ENCODE data around the gene LDLRAD3.

LDLRAD3 gene

GRCh38 chr11:35912883-35913624 is 30.8 kb upstream of the LDLRAD3 start:
- Histone ChIP-seq H3K27ac (no peak overlapping the region), H3K4me3 (ENCODE audit: low read depth, low read length) (no peak overlapping the region), H3K36me3 (no peaks in the 10 kb centered on the region), H3K27me3 (ENCODE audit: insufficient read depth, low read depth, severe bottlenecking) (no peaks in the 10 kb centered on the region), H3K9me3 (ENCODE audit: severe bottlenecking) (no peaks in the 10 kb centered on the region)
- DNase-seq = no peak
- TF ChIP-seq, protein P1, sequence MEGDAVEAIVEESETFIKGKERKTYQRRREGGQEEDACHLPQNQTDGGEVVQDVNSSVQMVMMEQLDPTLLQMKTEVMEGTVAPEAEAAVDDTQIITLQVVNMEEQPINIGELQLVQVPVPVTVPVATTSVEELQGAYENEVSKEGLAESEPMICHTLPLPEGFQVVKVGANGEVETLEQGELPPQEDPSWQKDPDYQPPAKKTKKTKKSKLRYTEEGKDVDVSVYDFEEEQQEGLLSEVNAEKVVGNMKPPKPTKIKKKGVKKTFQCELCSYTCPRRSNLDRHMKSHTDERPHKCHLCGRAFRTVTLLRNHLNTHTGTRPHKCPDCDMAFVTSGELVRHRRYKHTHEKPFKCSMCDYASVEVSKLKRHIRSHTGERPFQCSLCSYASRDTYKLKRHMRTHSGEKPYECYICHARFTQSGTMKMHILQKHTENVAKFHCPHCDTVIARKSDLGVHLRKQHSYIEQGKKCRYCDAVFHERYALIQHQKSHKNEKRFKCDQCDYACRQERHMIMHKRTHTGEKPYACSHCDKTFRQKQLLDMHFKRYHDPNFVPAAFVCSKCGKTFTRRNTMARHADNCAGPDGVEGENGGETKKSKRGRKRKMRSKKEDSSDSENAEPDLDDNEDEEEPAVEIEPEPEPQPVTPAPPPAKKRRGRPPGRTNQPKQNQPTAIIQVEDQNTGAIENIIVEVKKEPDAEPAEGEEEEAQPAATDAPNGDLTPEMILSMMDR (IDR thresholded peaks at IDR 0.05; ENCODE audit: low read depth, low read length) = no peak

DNA sequence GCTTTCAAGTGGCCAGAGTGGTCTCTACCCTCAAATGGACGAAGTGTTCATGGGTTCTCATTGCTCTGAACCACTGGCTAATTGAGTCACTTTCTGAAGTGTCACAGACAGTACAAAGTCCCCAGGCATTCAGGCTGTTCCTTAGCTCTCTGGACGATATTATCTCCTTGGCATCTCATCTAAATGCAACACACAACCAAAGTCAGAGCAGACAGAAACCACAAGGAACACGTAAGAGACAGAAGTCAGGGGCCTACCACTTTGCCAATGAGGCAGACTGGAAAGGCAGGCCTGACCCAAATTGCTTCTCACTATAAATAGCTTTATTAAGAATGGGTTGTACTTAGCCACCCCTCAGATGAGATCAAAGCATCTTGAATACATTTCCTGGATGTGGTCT is 29.0 kb upstream of the LDLRAD3 start:
- Histone ChIP-seq H3K27me3 (ENCODE audit: insufficient read depth, low read depth, severe bottlenecking) (no peaks in the 10 kb centered on the region), H3K36me3 (no peaks in the 10 kb centered on the region), H3K27ac (no peak overlapping the region), H3K9me3 (ENCODE audit: severe bottlenecking) (no peaks in the 10 kb centered on the region), H3K4me3 (ENCODE audit: low read depth, low read length) (no peak overlapping the region)
- TF ChIP-seq, protein P1 (IDR thresholded peaks at IDR 0.05; ENCODE audit: low read depth, low read length) = no peak
- no peak for DNase-seq

- Histone ChIP-seq H3K27me3 (ENCODE audit: insufficient read depth, low read depth, severe bottlenecking) (no peaks in the 10 kb centered on the region), H3K9me3 (ENCODE audit: severe bottlenecking) (no peaks in the 10 kb centered on the region), H3K27ac (no peak overlapping the region), H3K4me3 (ENCODE audit: low read depth, low read length) (no peak overlapping the region), H3K36me3 (no peaks in the 10 kb centered on the region)
- no peak for DNase-seq
- TF ChIP-seq, protein P1 (IDR thresholded peaks at IDR 0.05; ENCODE audit: low read depth, low read length) = no peak
Observed at GRCh38 chr11:35916270-35916669, 27.6 kb upstream of the LDLRAD3 start.

GRCh38 chr11:35917676-35918075 is 26.2 kb upstream of the LDLRAD3 start:
- TF ChIP-seq, protein P1 (IDR thresholded peaks at IDR 0.05; ENCODE audit: low read depth, low read length) = no peak
- no peak for DNase-seq
- H3K9me3 ChIP-seq (ENCODE audit: severe bottlenecking) = no peaks in the 10 kb centered on the region
- no peak overlapping the region for H3K27ac ChIP-seq
- H3K27me3 ChIP-seq (ENCODE audit: insufficient read depth, low read depth, severe bottlenecking) = no peaks in the 10 kb centered on the region
- no peaks in the 10 kb centered on the region for H3K36me3 ChIP-seq
- no peak overlapping the region for H3K4me3 ChIP-seq (ENCODE audit: low read depth, low read length)

- H3K27me3 ChIP-seq (ENCODE audit: insufficient read depth, low read depth, severe bottlenecking) = no peaks in the 10 kb centered on the region
- H3K36me3 ChIP-seq = no peaks in the 10 kb centered on the region
- H3K9me3 ChIP-seq (ENCODE audit: severe bottlenecking) = no peaks in the 10 kb centered on the region
- no peak overlapping the region for H3K4me3 ChIP-seq (ENCODE audit: low read depth, low read length)
- TF ChIP-seq, protein P1 (IDR thresholded peaks at IDR 0.05; ENCODE audit: low read depth, low read length) = no peak
- no peak overlapping the region for H3K27ac ChIP-seq
- no peak for DNase-seq
Observed at GRCh38 chr11:35918716-35919115, 25.1 kb upstream of the LDLRAD3 start.

GRCh38 chr11:35919244-35919643 is 24.6 kb upstream of the LDLRAD3 start:
- Histone ChIP-seq H3K9me3 (ENCODE audit: severe bottlenecking) (no peaks in the 10 kb centered on the region), H3K27ac (no peak overlapping the region), H3K36me3 (no peaks in the 10 kb centered on the region), H3K4me3 (ENCODE audit: low read depth, low read length) (no peak overlapping the region), H3K27me3 (ENCODE audit: insufficient read depth, low read depth, severe bottlenecking) (no peaks in the 10 kb centered on the region)
- TF ChIP-seq, protein P1 (IDR thresholded peaks at IDR 0.05; ENCODE audit: low read depth, low read length) = no peak
- no peak for DNase-seq

Data from WERI-Rb-1 (cell line).